A549 treated with ZK216348 at 1 μM for 4 hours (cell line): ENCODE data around the gene MLH3. TPM values are rescaled to one million over a fixed set of nuclear protein-coding genes. Genes with fewer than 3 reads are reported as not detected.

Source experiments
- total RNA-seq: library from RNA; stranded (reverse); fragments of 200-300 nt; extraction: Qiagen RNA extraction; gene quantifications from 5 replicates; pipeline ENCODE4 v1.2.3, GENCODE V29; 2022; ENCODE audit warnings: low read depth

The MLH3 gene
- total RNA-seq, result 13.5 to 20.9 TPM (median 19.3 TPM) in 5 replicates

DNA sequence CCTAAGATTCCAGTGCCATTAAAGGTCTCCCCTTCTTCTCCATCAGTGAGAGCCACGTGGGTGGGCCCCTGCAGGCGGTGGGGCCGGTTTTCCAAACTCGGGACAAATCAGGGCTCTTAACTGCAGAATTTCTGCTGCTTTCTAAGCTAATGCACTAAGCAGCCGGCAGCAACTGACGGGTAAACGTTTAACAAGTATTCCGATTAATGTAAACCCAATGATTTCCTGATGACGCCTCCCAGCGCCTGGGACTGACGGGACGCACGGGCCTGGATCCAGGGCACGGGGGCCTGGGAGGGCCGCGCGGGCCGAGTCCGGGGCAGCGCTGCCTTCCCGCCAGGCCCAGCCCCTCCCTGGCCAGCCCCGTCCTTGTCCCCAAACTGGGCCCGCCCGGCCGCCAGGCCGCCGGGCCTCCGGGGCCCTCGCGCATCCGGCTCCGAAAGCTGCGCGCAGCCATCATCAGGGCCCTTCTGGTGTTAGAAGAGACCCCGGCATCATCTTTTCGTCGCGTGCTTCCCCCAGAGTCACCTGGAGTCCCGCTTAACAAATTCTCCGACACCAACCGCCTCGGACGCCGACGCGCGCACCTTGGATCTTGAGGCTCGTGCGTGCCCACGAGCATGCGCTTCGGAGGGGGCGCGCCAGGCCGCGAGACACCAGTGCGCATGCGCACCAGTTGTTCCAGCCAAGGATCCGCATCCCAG lies at the start of gene MLH3:
MLH3 (minus strand) TSS at position 616 of the 704 bp plus-strand sequence. CDS start 1,812 bp downstream, outside the sequence.

GRCh38 chr14:75069121-75069810 lies 18.0 kb upstream of the MLH3 start, which contains the start of gene ZC2HC1C:
Gene ZC2HC1C (plus strand): TSS chr14:75069641. CDS start chr14:75070574, 933 bp downstream.

DNA sequence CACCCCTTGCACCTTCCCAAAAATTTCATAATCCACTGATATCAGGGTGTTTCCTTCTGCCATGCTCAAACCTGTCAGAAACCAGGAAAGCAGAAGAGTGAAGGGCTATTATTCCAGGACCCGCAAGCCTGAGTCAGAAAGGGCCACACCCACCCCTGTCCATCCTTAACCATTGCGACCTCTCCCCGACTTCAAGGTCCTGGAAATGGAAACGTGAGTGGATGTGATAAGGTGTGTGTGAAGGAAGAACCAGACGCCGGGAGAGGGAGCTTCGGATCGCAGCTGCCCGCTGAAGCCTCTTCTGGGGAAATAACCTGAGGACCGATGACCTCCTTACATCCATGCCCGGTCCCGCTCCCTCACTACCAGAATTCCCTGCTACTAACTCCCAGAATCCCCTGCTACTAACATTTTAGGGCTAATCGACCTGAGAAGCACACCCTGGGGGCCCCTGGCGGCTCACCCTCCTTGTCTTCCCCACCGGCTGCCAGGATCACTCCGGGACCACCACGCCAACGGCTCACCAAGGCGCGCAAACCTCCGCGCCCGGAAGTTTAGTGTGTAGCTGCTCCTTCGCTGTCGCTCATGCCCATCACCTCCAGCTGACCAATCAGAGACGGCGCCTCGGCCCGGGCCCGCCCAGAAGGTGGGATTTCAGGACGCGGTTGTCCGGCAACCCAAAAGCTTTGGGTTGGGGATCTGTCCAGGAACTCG lies 12.4 kb upstream of the MLH3 start, which contains the start of gene ACYP1:
ACYP1 (minus strand) TSS at position 534 of the 714 bp plus-strand sequence; CDS start at position 63, 471 bp downstream.

DNA sequence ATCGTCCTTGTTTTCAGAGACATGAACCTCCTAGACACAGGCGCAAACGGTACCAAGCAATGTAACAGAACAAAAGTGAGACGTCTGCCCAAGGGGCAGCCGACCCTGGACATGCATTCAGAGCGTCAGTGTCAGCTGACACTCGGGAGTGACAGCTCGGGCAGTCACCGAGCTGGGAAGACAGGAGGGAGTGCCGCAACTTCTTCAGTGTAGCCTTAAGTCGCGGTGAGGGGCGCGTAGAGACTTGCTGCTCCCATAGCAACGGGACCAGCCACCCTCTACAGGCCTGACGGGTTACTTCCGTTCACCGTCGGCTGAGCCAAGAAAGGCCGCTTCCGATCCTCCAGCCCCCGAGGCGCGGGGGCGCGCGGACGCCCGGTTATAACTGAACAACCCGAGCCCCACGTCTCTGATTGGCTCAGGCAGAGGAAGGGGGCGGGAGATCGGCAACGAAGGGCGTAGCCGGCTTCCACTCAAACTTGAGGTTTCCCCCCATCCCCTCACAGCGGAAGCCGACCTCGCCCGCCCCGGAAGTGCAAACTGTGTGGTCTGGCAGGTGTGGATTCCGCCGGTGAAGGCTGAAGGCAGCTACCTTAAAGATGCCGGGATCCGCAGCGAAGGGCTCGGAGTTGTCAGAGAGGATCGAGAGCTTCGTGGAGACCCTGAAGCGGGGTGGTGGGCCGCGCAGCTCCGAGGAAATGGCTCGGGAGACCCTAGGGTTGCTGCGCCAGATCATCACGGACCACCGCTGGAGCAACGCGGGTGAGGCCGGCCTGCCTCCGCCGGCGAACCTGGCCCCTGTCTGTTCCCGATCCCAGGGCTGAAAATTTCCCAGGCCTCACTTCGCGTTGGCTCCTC lies 48.6 kb downstream of the MLH3 start, which contains the start of gene EIF2B2:
EIF2B2 (plus strand) TSS at position 530 of the 858 bp plus-strand sequence; CDS start at position 600, 70 bp downstream.

Other genes starting within 250 kb of the MLH3 start
- gene PROX2, start 175.3 kb downstream of the MLH3 start, total RNA-seq, result not detected in 5 replicates
- 89.2 to 100 TPM (median 98.2 TPM) in 5 replicates for gene DLST, start 169.6 kb downstream of the MLH3 start, total RNA-seq
- gene RPS6KL1, start 128.2 kb downstream of the MLH3 start, total RNA-seq, result 0.37 to 0.81 TPM (median 0.51 TPM) in 4 of 5 replicates, not detected in the other
- gene PGF, start 95.9 kb downstream of the MLH3 start, total RNA-seq, result 2.5 to 4.7 TPM (median 4.1 TPM) in 5 replicates
- 77.2 to 88.8 TPM (median 85.6 TPM) in 5 replicates for gene EIF2B2, start 48.5 kb downstream of the MLH3 start, total RNA-seq
- 22.2 to 34.4 TPM (median 26.1 TPM) in 5 replicates for gene ACYP1, start 12.6 kb upstream of the MLH3 start, total RNA-seq
- gene ZC2HC1C, start 18.2 kb upstream of the MLH3 start, total RNA-seq, result 3.9 to 5.3 TPM (median 4.1 TPM) in 5 replicates
- gene NEK9, start 75.6 kb upstream of the MLH3 start, total RNA-seq, result 25.2 to 41.2 TPM (median 35.7 TPM) in 5 replicates
- 266 to 278 TPM (median 271 TPM) in 5 replicates for gene TMED10, start 125.1 kb upstream of the MLH3 start, total RNA-seq
- 6.9 to 11.8 TPM (median 9.8 TPM) in 5 replicates for gene FOS, start 227.4 kb upstream of the MLH3 start, total RNA-seq